Right cardiac atrium (tissue), 5 donors: ENCODE results near the gene EGFR. TPM values are rescaled to one million over a fixed set of nuclear protein-coding genes. Genes with fewer than 3 reads are reported as not detected.

Source experiments
- ATAC-seq, 2 donors: fragments of 200-7000 bp; cut with Tn5 transposase; one replicate each; pipeline versions ENCODE4 v1.8.0 to v1.9.1; 2020; ENCODE audit warnings: moderate library complexity in 2 of 2, mild to moderate bottlenecking in 1 of 2
- DNase-seq, 3 donors: peaks; one replicate each; pipeline ENCODE4 v3.0.0-alpha.2; 2020
- H3K27ac ChIP-seq: one replicate; pipeline ENCODE4 v1.5.1; 2013; ENCODE audit warnings: mild to moderate bottlenecking, low read length, control low read depth, moderate library complexity
- H3K27me3 ChIP-seq: one replicate; pipeline ENCODE4 v1.6.1; 2013; ENCODE audit not compliant: control insufficient read depth, insufficient read depth
- H3K4me1 ChIP-seq: one replicate; pipeline ENCODE4 v1.6.1; 2013; ENCODE audit warnings: low read length; ENCODE audit not compliant: control insufficient read depth, insufficient read depth
- H3K4me3 ChIP-seq: one replicate; pipeline ENCODE4 v1.5.1; 2013; ENCODE audit warnings: low read length, control low read depth
- H3K9me3 ChIP-seq: one replicate; pipeline ENCODE4 v1.6.1; 2013; ENCODE audit warnings: low read length; ENCODE audit not compliant: control insufficient read depth
- WGBS: extraction: QIAGEN DNeasy Blood & Tissue Kit; methylation state at CpG from one replicate; pipeline ENCODE4 v1.1.7; 2013; 5-methylcytosine and 5-hydroxymethylcytosine counted together
- intact Hi-C, 4 donors: fragments of 100-400 bp; cut with DNase I; formaldehyde crosslinking; loops; one replicate each; pipeline versions ENCODE4 v1.11.0 to v1.14.0; 2022 to 2023
- polyA plus RNA-seq: library from polyadenylated mRNA; stranded (reverse); fragments of 200-250 nt; gene quantifications from one replicate; pipeline ENCODE4 v1.2.3, GENCODE V29; 2013
- total RNA-seq, 4 donors: library from RNA; stranded (reverse); fragmentation: NEBNext Ultra II Directional; extraction: Animal tissue kit (Norgen Biotek cat#: 25700); gene quantifications; one replicate each; pipeline ENCODE4 v1.2.1, GENCODE V29; 2021
- donor health status: healthy with polysubstance abuse.
- donor health status: DM: no; HTN: yes; CAD: no.
- donor health status: DM: no; HTN: no; CAD: no.
- donor health status: DM: no; HTN: yes; CAD: no; lungs with severe emphysema.
- donor health status: DM: yes; HTN: yes; CAD: no.

EGFR gene
- total and polyA plus RNA-seq, 5 donors = 4.2 to 21.8 (median 14.8) TPM

DNA sequence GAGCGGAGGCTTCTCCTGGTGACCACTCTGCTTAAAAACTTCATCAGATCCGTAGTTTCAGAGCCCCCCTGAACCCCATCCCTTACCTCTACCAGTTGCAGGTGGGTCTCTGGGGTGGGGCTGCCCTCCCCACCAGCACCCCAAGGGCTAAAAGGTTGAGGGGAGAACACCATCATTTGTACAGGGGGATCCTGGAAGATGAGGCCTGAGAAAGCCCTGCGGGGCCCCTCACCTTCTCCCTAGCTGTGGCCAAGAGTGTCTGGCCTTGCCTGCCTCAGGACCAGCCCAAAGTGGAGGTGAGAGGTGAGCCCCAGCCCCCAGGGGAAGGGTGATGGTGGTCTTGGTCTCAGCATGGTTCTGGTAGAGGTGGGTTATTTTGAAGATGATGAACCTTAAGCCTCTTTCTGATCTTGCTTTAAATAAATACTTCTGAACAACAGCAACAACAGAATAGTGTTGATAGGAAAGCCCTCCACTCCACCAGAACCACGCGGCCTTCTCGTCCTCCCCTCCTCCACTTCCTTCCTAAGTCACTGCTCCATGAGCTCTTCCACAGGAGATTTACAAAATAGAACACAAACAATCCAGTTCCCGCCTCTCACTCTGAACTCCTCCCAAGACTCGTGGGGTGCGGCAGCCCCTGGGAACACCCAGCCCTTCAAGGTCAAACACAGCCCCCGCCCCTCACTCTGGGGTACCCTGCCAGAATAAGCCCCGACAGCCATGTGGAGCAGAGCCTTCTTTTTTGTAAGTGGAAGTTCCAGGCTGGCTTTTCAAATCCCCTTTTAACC is 169.1 kb downstream of the EGFR start:
- WGBS = 48% methylated on average over 11 of the region's 11 CpGs
- peak overlapping the region; percentile 39 for H3K27ac ChIP-seq
- H3K27me3 ChIP-seq = no peaks in the 10 kb centered on the region
- H3K4me3 ChIP-seq = no peak overlapping the region
- DNase-seq = peak in 2 of 3 donors; percentile 45 to 86
- intact Hi-C loops = no loop called here
- peaks cover 19% of the 10 kb centered on the region for H3K4me1 ChIP-seq
- peak; percentile 31 to 56 for ATAC-seq
- H3K9me3 ChIP-seq = no peaks in the 10 kb centered on the region

DNA sequence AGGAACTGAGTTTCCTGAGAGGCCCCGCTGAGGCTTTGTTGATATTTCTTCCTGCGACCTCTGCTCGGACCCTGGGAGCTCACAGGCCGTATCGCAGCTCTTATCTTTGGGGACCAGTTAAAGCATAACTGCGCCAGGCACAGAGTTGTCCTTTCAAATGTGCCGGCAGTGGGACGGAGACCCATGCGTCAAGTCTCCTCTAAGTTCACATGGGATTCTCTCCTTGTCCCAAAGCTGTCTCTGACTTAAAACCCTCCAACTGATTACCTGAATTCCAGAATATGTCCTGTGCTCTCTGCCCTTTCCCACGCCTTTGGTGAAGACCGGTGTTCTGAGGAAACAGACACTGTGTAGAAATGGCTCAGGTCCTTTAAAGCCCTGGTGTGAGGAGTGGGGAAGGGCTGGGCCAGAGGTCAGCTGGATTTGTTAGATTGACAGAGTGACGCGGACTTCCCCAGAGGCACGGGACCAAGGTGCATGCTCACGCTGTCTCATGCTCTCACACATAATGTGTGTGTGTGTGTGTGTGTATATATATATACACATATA is 169.8 kb downstream of the EGFR start:
- intact Hi-C loops = no loop called here
- Histone ChIP-seq H3K9me3 (no peaks in the 10 kb centered on the region), H3K4me1 (peaks cover 19% of the 10 kb centered on the region), H3K27ac (peak overlapping the region; percentile 15), H3K27me3 (no peaks in the 10 kb centered on the region), H3K4me3 (no peak overlapping the region)
- DNase-seq = no peak
- no peak for ATAC-seq
- 55% methylated on average over 15 of the region's 15 CpGs for WGBS

DNA sequence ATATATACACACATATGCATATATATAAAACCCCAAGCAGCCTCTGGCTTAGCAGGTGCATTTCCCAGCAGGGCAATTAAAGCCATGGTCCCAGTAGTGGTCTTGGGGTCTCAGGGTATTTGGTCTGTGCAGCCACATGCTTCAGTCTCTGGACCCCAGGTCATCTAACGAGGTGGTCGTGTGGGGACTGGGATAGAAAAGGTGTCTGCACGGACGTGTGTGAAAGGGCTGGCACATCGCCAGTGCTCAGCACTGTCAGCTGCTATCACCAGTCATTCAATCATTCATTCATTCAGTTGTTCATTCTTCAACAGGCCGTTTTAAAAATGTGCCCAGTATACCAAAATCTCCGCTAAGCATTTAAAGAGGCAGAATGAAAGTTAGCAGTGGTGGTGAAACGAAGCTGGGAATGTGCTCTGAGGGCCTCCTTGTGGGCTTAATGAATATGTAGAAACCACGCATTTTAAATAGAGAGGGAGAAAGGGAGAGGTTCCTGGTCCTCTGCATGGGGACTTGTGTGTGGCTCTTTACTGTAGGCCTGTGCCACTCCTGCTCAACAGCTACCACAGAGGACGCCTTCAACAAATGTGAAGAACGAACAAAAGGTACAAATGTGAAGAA is 170.4 kb downstream of the EGFR start:
- H3K4me1 ChIP-seq = peaks cover 19% of the 10 kb centered on the region

GRCh38 chr7:55189878-55190436 is 171.1 kb downstream of the EGFR start:
- H3K4me1 ChIP-seq = peaks cover 19% of the 10 kb centered on the region
- no peak overlapping the region for H3K27ac ChIP-seq
- no peak for ATAC-seq
- H3K9me3 ChIP-seq = no peaks in the 10 kb centered on the region
- DNase-seq = peak in 1 of 3 donors; percentile 70
- 67% methylated on average over 16 of the region's 16 CpGs for WGBS
- no peak overlapping the region for H3K4me3 ChIP-seq
- H3K27me3 ChIP-seq = no peaks in the 10 kb centered on the region
- intact Hi-C loops = no loop called here

More for the DNA sequence above, 170.4 kb downstream of the EGFR start:
- DNase-seq = peak in 1 of 3 donors; percentile 71
- intact Hi-C loops = no loop called here
- Histone ChIP-seq H3K4me3 (no peak overlapping the region), H3K27me3 (no peaks in the 10 kb centered on the region), H3K9me3 (no peaks in the 10 kb centered on the region), H3K27ac (no peak overlapping the region)
- no peak for ATAC-seq
- WGBS = 64% methylated on average over 11 of the region's 11 CpGs

GRCh38 chr7:55190511-55191160 is 171.8 kb downstream of the EGFR start:
- H3K4me1 ChIP-seq = peaks cover 19% of the 10 kb centered on the region
- WGBS = 93% methylated on average over 7 of the region's 7 CpGs
- H3K27me3 ChIP-seq = no peaks in the 10 kb centered on the region
- DNase-seq = no peak
- ATAC-seq = no peak
- no peaks in the 10 kb centered on the region for H3K9me3 ChIP-seq
- intact Hi-C loops = no loop called here
- H3K27ac ChIP-seq = no peak overlapping the region
- H3K4me3 ChIP-seq = no peak overlapping the region

DNA sequence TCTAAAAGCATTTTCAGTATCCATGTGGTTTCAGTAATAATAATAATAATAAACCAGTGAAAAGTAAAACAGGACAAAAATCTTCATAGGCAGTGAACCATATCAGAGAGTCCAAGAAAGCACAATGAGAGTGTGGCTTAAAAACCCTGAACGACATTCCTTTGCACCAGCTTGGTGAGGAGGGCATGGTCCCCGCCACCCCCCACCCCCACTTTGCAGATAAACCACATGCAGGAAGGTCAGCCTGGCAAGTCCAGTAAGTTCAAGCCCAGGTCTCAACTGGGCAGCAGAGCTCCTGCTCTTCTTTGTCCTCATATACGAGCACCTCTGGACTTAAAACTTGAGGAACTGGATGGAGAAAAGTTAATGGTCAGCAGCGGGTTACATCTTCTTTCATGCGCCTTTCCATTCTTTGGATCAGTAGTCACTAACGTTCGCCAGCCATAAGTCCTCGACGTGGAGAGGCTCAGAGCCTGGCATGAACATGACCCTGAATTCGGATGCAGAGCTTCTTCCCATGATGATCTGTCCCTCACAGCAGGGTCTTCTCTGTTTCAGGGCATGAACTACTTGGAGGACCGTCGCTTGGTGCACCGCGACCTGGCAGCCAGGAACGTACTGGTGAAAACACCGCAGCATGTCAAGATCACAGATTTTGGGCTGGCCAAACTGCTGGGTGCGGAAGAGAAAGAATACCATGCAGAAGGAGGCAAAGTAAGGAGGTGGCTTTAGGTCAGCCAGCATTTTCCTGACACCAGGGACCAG is 172.5 kb downstream of the EGFR start:
- no peak overlapping the region for H3K4me3 ChIP-seq
- intact Hi-C loops = no loop called here
- WGBS = 92% methylated on average over 17 of the region's 17 CpGs

GRCh38 chr7:55191926-55192692 is 173.3 kb downstream of the EGFR start:
- 83% methylated on average over 17 of the region's 17 CpGs for WGBS
- intact Hi-C loops = no loop called here
- Histone ChIP-seq H3K4me1 (peaks cover 14% of the 10 kb centered on the region), H3K27ac (peak overlapping the region; percentile 1), H3K4me3 (no peak overlapping the region), H3K9me3 (no peaks in the 10 kb centered on the region), H3K27me3 (no peaks in the 10 kb centered on the region)
- no peak for DNase-seq
- ATAC-seq = peak in 1 of 2 donors; percentile 28

More for the DNA sequence above, 172.5 kb downstream of the EGFR start:
- ATAC-seq = no peak
- DNase-seq = no peak
- Histone ChIP-seq H3K27ac (no peak overlapping the region), H3K9me3 (no peaks in the 10 kb centered on the region), H3K27me3 (no peaks in the 10 kb centered on the region), H3K4me1 (peaks cover 19% of the 10 kb centered on the region)

DNA sequence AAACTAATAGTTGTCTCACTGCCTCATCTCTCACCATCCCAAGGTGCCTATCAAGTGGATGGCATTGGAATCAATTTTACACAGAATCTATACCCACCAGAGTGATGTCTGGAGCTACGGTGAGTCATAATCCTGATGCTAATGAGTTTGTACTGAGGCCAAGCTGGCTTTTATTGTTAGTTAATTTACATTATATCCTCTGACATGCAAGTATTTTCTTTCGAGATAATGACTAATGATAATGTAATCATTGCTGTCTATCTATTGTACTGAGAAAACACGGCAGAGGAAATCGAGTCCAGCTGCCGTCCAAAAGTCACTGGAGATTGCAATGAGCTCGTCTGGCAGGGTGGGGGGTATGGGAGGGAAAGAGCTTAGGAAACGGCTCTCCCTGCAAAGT is 173.9 kb downstream of the EGFR start:
- H3K4me3 ChIP-seq = no peak overlapping the region
- no peaks in the 10 kb centered on the region for H3K9me3 ChIP-seq
- WGBS = 40% methylated on average over 7 of the region's 7 CpGs
- peaks cover 8% of the 10 kb centered on the region for H3K4me1 ChIP-seq
- ATAC-seq (peak in 1 of 2 donors; percentile 28), DNase-seq (no peak)
- peak overlapping the region; percentile 1 for H3K27ac ChIP-seq
- H3K27me3 ChIP-seq = no peaks in the 10 kb centered on the region
- intact Hi-C loops = no loop called here

GRCh38 chr7:55193245-55193644 is 174.4 kb downstream of the EGFR start:
- H3K4me1 ChIP-seq = peaks cover 7% of the 10 kb centered on the region
- DNase-seq (no peak), ATAC-seq (no peak)
- intact Hi-C loops = no loop called here
- WGBS = 86% methylated on average over 9 of the region's 9 CpGs
- H3K9me3 ChIP-seq = no peaks in the 10 kb centered on the region
- H3K27me3 ChIP-seq = no peaks in the 10 kb centered on the region
- no peak overlapping the region for H3K27ac ChIP-seq
- no peak overlapping the region for H3K4me3 ChIP-seq

DNA sequence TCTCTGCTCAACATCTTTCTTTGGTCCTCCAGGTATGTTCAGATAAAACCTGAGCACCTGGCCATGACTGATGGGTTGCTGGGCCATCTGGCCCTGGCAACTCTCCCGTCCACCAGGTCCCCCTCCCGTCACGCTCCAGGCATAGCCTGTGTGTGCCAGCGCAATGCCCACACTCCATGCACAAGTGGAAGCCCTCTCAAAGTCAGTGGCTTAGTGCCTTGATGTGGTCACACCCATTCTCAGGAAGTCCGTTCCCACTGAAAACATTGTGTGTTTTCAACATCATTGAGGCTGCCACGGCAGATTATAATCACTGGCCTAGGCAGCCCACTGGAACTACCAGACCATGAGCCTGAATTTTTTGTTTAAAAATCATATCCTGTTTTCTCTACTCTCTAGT is 175.7 kb downstream of the EGFR start:
- DNase-seq (no peak), ATAC-seq (peak in 1 of 2 donors; percentile 25)
- 91% methylated on average over 6 of the region's 6 CpGs for WGBS
- intact Hi-C loops = no loop called here
- H3K9me3 ChIP-seq = no peaks in the 10 kb centered on the region
- H3K4me1 ChIP-seq = peaks cover 3% of the 10 kb centered on the region
- H3K27me3 ChIP-seq = no peaks in the 10 kb centered on the region
- H3K4me3 ChIP-seq = no peak overlapping the region
- H3K27ac ChIP-seq = no peak overlapping the region
